SK-N-SH treated with all-trans-retinoic acid at 6 μM for 48 hours (cell line): Measurements from ENCODE around the gene PPIL1.

Experiments used
- ARNTL ChIP-seq: fragments of 450-650 bp; formaldehyde crosslinking; IDR thresholded peaks from 2 replicates; pipeline ENCODE4 v1.5.0; 2020; ENCODE audit warnings: low read depth, mild to moderate bottlenecking, moderate library complexity, borderline replicate concordance
- BACH2 ChIP-seq: fragments of 250-450 bp; sonication (Bioruptor Pico); IDR thresholded peaks from 2 replicates; pipeline ENCODE4 v1.9.0; 2021; ENCODE audit warnings: mild to moderate bottlenecking, borderline replicate concordance
- CREB5 ChIP-seq: fragments of 250-450 bp; sonication (Bioruptor Pico); IDR thresholded peaks from 2 replicates; pipeline ENCODE4 v1.5.1; 2020; ENCODE audit warnings: low read depth, mild to moderate bottlenecking, moderate library complexity
- ISL1 ChIP-seq: fragments of 250-450 bp; sonication (Bioruptor Pico); IDR thresholded peaks from 2 replicates; pipeline ENCODE4 v2.1.2; 2022; ENCODE audit warnings: mild to moderate bottlenecking, moderate library complexity
- PATZ1 ChIP-seq: fragments of 250-450 bp; sonication (Bioruptor Pico); IDR thresholded peaks from 2 replicates; pipeline ENCODE4 v1.8.0; 2020; ENCODE audit warnings: mild to moderate bottlenecking, moderate library complexity, borderline replicate concordance
- RARB ChIP-seq: fragments of 250-450 bp; sonication (Bioruptor Pico); IDR thresholded peaks from 2 replicates; pipeline ENCODE4 v1.8.0; 2021; ENCODE audit warnings: mild to moderate bottlenecking, moderate library complexity
- TCF4 ChIP-seq: fragments of 250-450 bp; sonication (Bioruptor Pico); IDR thresholded peaks from 2 replicates; pipeline ENCODE4 v1.8.0; 2021; ENCODE audit warnings: mild to moderate bottlenecking, moderate library complexity, borderline replicate concordance
- TSHZ2 ChIP-seq: fragments of 250-450 bp; sonication (Bioruptor Pico); IDR thresholded peaks from 2 replicates; pipeline ENCODE4 v1.5.0; 2020; ENCODE audit warnings: mild to moderate bottlenecking, moderate library complexity
- ZFP30 ChIP-seq: fragments of 450-650 bp; formaldehyde crosslinking; IDR thresholded peaks from 2 replicates; pipeline ENCODE4 v1.5.0; 2022; ENCODE audit warnings: mild to moderate bottlenecking, moderate library complexity
- ZNF565 ChIP-seq: fragments of 450-650 bp; formaldehyde crosslinking; conservative IDR thresholded peaks from 2 replicates; pipeline ENCODE4 v1.5.0; 2020; ENCODE audit warnings: low read depth, mild to moderate bottlenecking, moderate library complexity
- ZNF70 ChIP-seq: fragments of 450-650 bp; formaldehyde crosslinking; IDR thresholded peaks from 2 replicates; pipeline ENCODE4 v1.5.0; 2020; ENCODE audit warnings: mild to moderate bottlenecking, moderate library complexity
- ZNF8 ChIP-seq: fragments of 450-650 bp; formaldehyde crosslinking; IDR thresholded peaks from 2 replicates; pipeline ENCODE4 v1.5.0; 2020; ENCODE audit warnings: mild to moderate bottlenecking, moderate library complexity

GRCh38 chr6:36912030-36912454, 37.4 kb upstream of the PPIL1 start:
- TF ChIP-seq ZNF70 (CRISPR knock-in tag) = no peak
- no peak for TF ChIP-seq PATZ1 (CRISPR knock-in tag)
- TF ChIP-seq TCF4 (CRISPR knock-in tag) = no peak
- TF ChIP-seq ISL1 = no peak
- TF ChIP-seq RARB = no peak
- TF ChIP-seq ZNF565 = no peak
- TF ChIP-seq BACH2 (CRISPR knock-in tag) = no peak
- no peak for TF ChIP-seq CREB5
- TF ChIP-seq ZFP30 (CRISPR knock-in tag) = no peak
- no peak for TF ChIP-seq ZNF8 (CRISPR knock-in tag)
- TF ChIP-seq ARNTL (CRISPR knock-in tag) = no peak
- no peak for TF ChIP-seq TSHZ2 (CRISPR knock-in tag)
